Small intestine (tissue), 7 donors: ENCODE measurements around the gene EML5. TPM values are rescaled to one million over a fixed set of nuclear protein-coding genes. Genes with fewer than 3 reads are reported as not detected.

Experiments used
- DNase-seq, 2 donors: peaks; one replicate each; pipeline versions ENCODE4 v3.0.0 to v3.0.0-alpha.2; 2013
- FAIRE-seq: peaks from 2 replicates; lab custom pipeline; 2012; peaks lifted over from hg19 to GRCh38; lab: Jason Lieb, UNC
- H3K27ac ChIP-seq, 3 donors: one replicate each; pipeline ENCODE4 v1.5.1; 2013; ENCODE audit warnings: low read length in 2 of 3, mild to moderate bottlenecking in 2 of 3, control low read depth in 1 of 3, inconsistent platforms in 1 of 3, low read depth in 1 of 3, moderate library complexity in 1 of 3
- H3K27me3 ChIP-seq, 3 donors: one replicate each; pipeline ENCODE4 v1.6.1; 2013; ENCODE audit warnings: low read length in 3 of 3, inconsistent platforms in 1 of 3; ENCODE audit not compliant: control insufficient read depth in 3 of 3, insufficient read depth in 3 of 3
- H3K36me3 ChIP-seq, 3 donors: one replicate each; pipeline ENCODE4 v1.6.1; 2013; ENCODE audit warnings: low read length in 3 of 3, inconsistent platforms in 1 of 3, low read depth in 1 of 3, mild to moderate bottlenecking in 1 of 3, moderate library complexity in 1 of 3; ENCODE audit not compliant: control insufficient read depth in 3 of 3, insufficient read depth in 2 of 3
- H3K4me1 ChIP-seq, 3 donors: one replicate each; pipeline ENCODE4 v1.6.1; 2013; ENCODE audit warnings: low read length in 2 of 3, inconsistent platforms in 1 of 3, low read depth in 1 of 3, mild to moderate bottlenecking in 1 of 3, moderate library complexity in 1 of 3; ENCODE audit not compliant: control insufficient read depth in 3 of 3, insufficient read depth in 2 of 3
- H3K4me3 ChIP-seq, 3 donors: one replicate each; pipeline ENCODE4 v1.5.1; 2013; ENCODE audit warnings: low read length in 3 of 3, control low read depth in 1 of 3, inconsistent platforms in 1 of 3, low read depth in 1 of 3, mild to moderate bottlenecking in 1 of 3, moderate library complexity in 1 of 3
- H3K9me3 ChIP-seq, 2 donors: one replicate each; pipeline ENCODE4 v1.6.1; 2013; ENCODE audit warnings: low read depth in 1 of 2, low read length in 1 of 2; ENCODE audit not compliant: control insufficient read depth in 2 of 2, insufficient read depth in 1 of 2
- WGBS, 3 donors: extraction: QIAGEN DNeasy Blood & Tissue Kit; methylation state at CpG; one replicate each; pipeline ENCODE4 v1.1.7; 2013; 5-methylcytosine and 5-hydroxymethylcytosine counted together
- polyA plus RNA-seq, 4 donors: library from polyadenylated mRNA; stranded (reverse) in 3 of 4; unstranded in 1 of 4; fragments of 200-250 nt in 3 of 4; fragments of 120-200 nt in 1 of 4; gene quantifications; one replicate each; pipeline versions ENCODE4 v1.2.1 to v1.2.3, GENCODE V29; 2013
- donor health status: healthy with polysubstance abuse.
- donor health status: control.
- donor health status: control.
- donor health status: Bipolar disorder and iron deficiency.
- donor health status: healthy.

The EML5 gene
- polyA plus RNA-seq, 4 donors = 0.70 to 1.5 TPM; not detected in 2

DNA sequence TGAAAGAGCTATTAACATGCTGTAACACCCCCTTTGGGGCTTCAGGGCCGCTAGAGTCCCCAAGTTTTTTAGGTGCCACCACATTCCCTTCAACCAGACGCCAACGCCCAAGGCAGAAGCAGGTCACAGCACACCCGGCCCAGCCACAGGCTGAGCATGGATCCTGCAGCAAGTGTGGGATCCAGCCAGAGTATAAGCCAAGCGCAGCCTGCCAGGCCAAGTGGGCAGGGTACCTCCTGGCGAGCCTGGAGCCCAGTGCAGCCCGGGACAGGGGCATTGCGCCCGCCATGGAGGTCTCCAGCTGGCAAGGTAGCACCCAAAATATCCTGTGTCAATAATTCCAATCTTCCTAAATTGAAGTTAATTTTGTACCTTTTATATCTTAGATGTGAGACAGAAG lies 55.5 kb downstream of the EML5 start:
- H3K4me3 ChIP-seq = no peak overlapping the region
- 93 to 97% (median 94%) methylated on average over 9 of the region's 9 CpGs for WGBS, 3 donors
- DNase-seq (no peak), FAIRE-seq (no peak)
- H3K9me3 ChIP-seq = no peaks in the 10 kb centered on the region
- H3K36me3 ChIP-seq = peaks cover 0 to 2% (median 0%) of the 10 kb centered on the region in 3 donors
- H3K4me1 ChIP-seq = no peaks in the 10 kb centered on the region
- H3K27ac ChIP-seq = no peak overlapping the region
- no peaks in the 10 kb centered on the region for H3K27me3 ChIP-seq

DNA sequence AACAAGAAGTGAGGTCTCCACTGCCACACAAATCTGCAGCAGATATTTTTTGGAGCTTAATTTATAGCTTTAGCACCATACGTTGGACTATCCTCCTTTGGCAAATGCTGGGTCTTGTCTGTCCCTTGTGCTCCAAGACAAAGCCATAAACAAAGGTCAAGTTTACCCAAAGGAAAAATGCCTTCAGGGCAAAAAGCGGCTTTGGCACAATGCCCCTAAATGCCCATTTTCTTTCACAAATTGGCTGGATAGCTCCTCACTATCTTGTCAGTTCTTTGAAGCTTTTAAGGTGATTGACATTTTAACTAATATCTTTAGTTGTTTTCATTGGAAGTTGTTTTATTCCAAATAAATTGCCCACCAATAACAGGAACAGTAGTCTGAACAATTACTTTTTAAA lies 59.6 kb downstream of the EML5 start:
- DNase-seq = no peak
- H3K36me3 ChIP-seq = peaks cover 0 to 2% (median 0%) of the 10 kb centered on the region in 3 donors
- no peak overlapping the region for H3K27ac ChIP-seq
- no peaks in the 10 kb centered on the region for H3K27me3 ChIP-seq
- 84 to 90% (median 86%) methylated on average over 2 of the region's 2 CpGs for WGBS, 3 donors
- FAIRE-seq = no peak
- H3K4me3 ChIP-seq = no peak overlapping the region
- H3K9me3 ChIP-seq = no peaks in the 10 kb centered on the region
- no peaks in the 10 kb centered on the region for H3K4me1 ChIP-seq

DNA sequence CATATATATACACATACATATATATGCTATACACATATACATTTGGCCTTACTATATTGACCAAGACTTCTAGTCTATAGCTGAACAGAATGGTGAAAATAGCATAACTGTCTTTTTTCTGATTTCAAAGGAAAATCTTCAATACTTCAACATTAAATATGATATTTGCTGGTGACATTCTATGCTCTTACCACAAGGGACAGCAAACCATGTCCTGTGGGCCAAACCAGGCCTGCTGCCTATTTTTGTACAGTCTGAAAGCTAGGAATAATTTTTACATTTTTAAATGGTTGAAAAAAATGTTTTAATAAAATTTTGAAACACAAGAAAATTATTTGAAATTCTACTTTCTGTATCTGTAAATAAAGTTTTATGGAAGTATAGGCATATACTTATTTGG lies 63.6 kb downstream of the EML5 start:
- Histone ChIP-seq H3K9me3 (no peaks in the 10 kb centered on the region), H3K4me1 (no peaks in the 10 kb centered on the region), H3K36me3 (no peaks in the 10 kb centered on the region), H3K27ac (no peak overlapping the region), H3K27me3 (no peaks in the 10 kb centered on the region), H3K4me3 (no peak overlapping the region)
- no peak for FAIRE-seq
- no peak for DNase-seq

DNA sequence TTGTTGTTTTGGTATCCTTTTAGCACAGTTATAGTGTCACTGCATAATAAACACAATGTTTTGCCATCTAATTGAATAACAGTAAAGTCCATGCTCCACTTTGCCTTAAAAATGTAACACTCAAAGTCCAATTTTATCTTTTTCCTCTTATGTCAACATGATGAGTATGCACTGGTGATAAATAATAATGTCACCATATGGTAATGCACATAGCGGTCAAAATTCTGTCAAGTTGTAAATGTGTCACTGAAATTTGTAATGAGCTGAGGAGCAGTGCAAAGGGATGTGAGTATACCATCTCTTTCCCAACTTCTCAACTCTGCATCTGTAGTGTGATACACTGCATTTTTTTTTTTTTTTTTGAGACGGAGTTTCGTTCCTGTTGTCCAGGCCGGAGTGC lies 65.7 kb downstream of the EML5 start:
- Histone ChIP-seq H3K9me3 (no peaks in the 10 kb centered on the region), H3K4me1 (no peaks in the 10 kb centered on the region), H3K27me3 (no peaks in the 10 kb centered on the region), H3K4me3 (no peak overlapping the region), H3K27ac (no peak overlapping the region), H3K36me3 (no peaks in the 10 kb centered on the region)
- no peak for FAIRE-seq
- WGBS, 3 donors = 94 to 99% (median 94%) methylated on average over 4 of the region's 4 CpGs
- DNase-seq = no peak

DNA sequence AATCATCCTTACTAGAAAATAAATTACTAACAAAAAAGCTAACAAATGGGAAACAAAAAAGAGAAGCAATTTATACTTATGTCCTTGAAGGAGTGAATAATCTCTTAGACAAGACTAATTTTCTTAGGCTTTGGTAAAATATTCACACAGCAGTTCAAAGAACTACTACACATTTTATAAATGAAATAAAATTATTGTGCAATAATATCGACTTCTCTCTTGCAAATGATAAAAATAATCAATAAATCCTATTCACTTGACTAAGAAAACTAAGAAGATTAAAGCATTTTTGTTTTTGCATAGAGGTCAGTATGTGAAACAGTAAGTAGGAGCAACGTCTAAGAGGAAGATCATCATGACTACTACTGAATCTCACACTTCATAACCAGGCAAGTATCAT lies 82.0 kb downstream of the EML5 start:
- Histone ChIP-seq H3K27me3 (no peaks in the 10 kb centered on the region), H3K27ac (no peak overlapping the region), H3K36me3 (no peaks in the 10 kb centered on the region), H3K4me3 (no peak overlapping the region), H3K9me3 (no peaks in the 10 kb centered on the region), H3K4me1 (no peaks in the 10 kb centered on the region)
- WGBS, 3 donors = 81 to 83% (median 82%) methylated on average over 2 of the region's 2 CpGs
- FAIRE-seq (no peak), DNase-seq (no peak)

DNA sequence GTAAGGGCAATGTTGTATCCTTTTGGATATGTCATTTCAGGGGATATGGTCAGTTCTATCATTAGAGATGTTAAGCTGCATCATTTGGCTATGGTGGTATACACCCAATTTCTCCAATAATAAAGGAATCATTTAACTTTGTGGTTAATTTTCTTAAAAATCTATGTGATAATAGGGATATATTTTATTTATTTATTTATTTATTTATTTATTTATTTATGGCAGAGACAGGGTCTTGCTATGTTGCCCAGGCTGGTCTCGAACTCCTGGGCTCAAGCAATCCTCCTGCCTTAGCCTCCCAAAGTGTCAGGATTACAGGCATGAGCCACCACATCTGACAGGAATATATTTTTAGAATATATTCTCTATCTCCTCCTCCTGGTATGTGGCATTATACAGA lies 85.7 kb downstream of the EML5 start:
- DNase-seq (no peak), FAIRE-seq (no peak)
- Histone ChIP-seq H3K27me3 (no peaks in the 10 kb centered on the region), H3K9me3 (no peaks in the 10 kb centered on the region), H3K36me3 (no peaks in the 10 kb centered on the region), H3K4me3 (no peak overlapping the region), H3K27ac (no peak overlapping the region), H3K4me1 (no peaks in the 10 kb centered on the region)
- 75 to 91% (median 84%) methylated on average over 1 of the region's 1 CpG for WGBS, 3 donors

DNA sequence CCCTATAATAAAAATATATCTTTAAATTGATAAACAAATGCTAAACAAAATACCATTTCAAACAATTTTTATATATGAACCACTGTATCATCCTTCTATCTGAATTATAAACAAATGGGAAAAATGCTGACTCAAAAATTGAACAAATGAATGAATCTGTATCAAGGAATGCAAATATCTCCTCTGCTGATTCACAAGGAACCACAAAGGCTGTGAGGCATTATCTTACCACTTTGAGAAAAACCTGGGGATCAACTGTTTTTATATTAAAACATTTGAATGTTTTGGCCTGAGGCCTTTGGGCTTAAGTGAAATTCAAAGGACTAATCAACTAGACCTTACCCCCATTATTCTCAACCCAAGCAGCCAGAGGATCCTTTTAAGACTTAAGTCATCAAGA lies 86.3 kb downstream of the EML5 start:
- Histone ChIP-seq H3K9me3 (no peaks in the 10 kb centered on the region), H3K27ac (no peak overlapping the region), H3K4me1 (no peaks in the 10 kb centered on the region), H3K27me3 (no peaks in the 10 kb centered on the region), H3K4me3 (no peak overlapping the region), H3K36me3 (no peaks in the 10 kb centered on the region)
- DNase-seq (no peak), FAIRE-seq (no peak)

DNA sequence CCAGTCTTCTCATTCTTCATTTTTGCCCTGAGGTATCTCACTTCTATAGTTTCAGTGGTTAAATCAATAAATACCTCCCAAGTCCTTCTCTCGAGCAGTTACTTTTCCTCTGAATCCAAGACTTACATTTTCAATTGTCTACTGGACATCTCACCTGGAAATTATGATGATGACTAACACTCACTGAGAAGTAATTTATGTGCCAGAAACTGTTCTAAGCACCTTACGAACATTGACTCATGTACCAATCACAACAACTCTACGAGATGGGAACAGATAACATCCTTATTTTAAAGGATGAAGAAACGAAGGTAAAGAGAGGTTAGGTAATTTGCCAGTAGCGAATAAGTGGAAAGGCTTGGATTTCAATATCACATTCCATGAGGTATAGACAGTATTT lies 94.1 kb downstream of the EML5 start:
- Histone ChIP-seq H3K4me1 (no peaks in the 10 kb centered on the region), H3K27ac (no peak overlapping the region), H3K27me3 (no peaks in the 10 kb centered on the region), H3K36me3 (no peaks in the 10 kb centered on the region), H3K4me3 (no peak overlapping the region), H3K9me3 (no peaks in the 10 kb centered on the region)
- WGBS, 3 donors = 84 to 85% (median 85%) methylated on average over 5 of the region's 5 CpGs
- FAIRE-seq (no peak), DNase-seq (no peak)

GRCh38 chr14:88695870-88696269 lies 96.9 kb downstream of the EML5 start:
- no peaks in the 10 kb centered on the region for H3K36me3 ChIP-seq
- H3K27ac ChIP-seq = no peak overlapping the region
- no peak overlapping the region for H3K4me3 ChIP-seq
- no peaks in the 10 kb centered on the region for H3K9me3 ChIP-seq
- H3K4me1 ChIP-seq = no peaks in the 10 kb centered on the region
- no peak for DNase-seq
- no peak for FAIRE-seq
- H3K27me3 ChIP-seq = no peaks in the 10 kb centered on the region
- 75 to 88% (median 77%) methylated on average over 3 of the region's 3 CpGs for WGBS, 3 donors
